GM18951 (cell line): Measurements from ENCODE around the gene CYCS.

ENCODE experiments used
- POLR2A ChIP-seq: IDR thresholded peaks from 4 replicates; pipeline ENCODE4 v1.6.1; 2011; ENCODE audit warnings: mild to moderate bottlenecking; ENCODE audit not compliant: insufficient read length, insufficient read depth; ENCODE audit errors: extremely low read depth
- in situ Hi-C: fragments of 300-500 bp; cut with MboI; formaldehyde crosslinking; loops from one replicate; pipeline ENCODE4 v1.12.0; 2022; ENCODE audit warnings: low sequenced_read_pairs, mixed read lengths, inconsistent platforms; ENCODE audit not compliant: unreplicated experiment

Gene CYCS

GRCh38 chr7:25077096-25077495 is 48.0 kb downstream of the CYCS start:
- in situ Hi-C loops: loop anchor here (10.0 to 25.0 kb wide), 2 partner anchors 92 to 490 kb away; partner anchors contain the start of gene OSBPL3
- TF ChIP-seq POLR2A: no peak

DNA sequence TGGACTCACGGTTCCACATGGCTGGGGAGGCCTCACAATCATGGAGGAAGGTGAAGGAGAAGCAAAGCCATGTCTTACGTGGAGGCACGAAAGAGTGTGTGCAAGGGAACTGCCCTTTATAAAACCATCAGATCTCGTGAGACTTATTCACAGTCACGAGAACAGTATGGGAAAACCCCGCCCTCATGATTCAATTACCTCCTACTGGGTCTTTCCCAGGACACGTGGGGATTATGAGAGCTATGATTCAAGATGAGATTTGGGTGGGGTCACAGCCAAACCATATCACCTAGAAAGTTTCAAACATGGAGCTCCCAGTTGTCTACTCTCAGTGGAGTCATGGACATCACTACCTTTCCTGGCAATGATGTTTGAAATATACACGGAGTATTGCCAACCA is 49.6 kb downstream of the CYCS start:
- in situ Hi-C loops: loop anchor here (10.0 to 25.0 kb wide), 2 partner anchors 91 to 488 kb away; partner anchors contain the start of gene OSBPL3
- TF ChIP-seq POLR2A: no peak

DNA sequence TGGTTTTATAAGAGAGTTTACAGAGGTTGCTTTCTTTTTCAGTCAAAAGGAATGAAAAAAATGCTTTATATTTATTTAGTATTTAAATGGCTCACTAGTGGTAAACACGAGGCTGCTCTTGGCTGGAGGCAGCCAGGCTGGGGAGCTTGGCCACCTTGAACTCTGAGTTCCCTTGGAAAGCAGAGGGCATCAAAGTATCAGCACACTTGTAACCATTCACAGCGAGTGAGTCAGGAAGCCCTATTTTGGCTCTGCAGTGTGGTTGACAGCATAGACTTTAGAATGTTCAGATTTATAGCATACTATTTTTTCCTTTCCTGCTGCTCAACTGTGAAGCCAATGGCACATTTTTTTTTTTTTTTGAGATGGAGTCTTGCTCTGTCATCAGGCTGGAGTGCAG is 51.6 kb downstream of the CYCS start:
- in situ Hi-C loops: loop anchor here (10.0 kb wide), 1 partner anchor 89 kb away; the partner anchor contains the start of gene OSBPL3
- no peak for TF ChIP-seq POLR2A
